CD4-positive, alpha-beta memory T cell (primary cell): Measurements from ENCODE around the gene TNFRSF19. TPM values are rescaled to one million over a fixed set of nuclear protein-coding genes. Genes with fewer than 3 reads are reported as not detected.

Experiments
- CTCF ChIA-PET: fragments of 350-600 bp; sonication (Branson Sonifier 250); formaldehyde crosslinking; loops from one replicate; lab custom pipeline; 2021; ENCODE audit warnings: inconsistent platforms; ENCODE audit not compliant: partially characterized antibody; lab: Charles Lee
- POLR2A ChIA-PET: fragments of 350-600 bp; sonication (Branson Sonifier 250); formaldehyde crosslinking; loops from one replicate; lab custom pipeline; 2021; ENCODE audit not compliant: partially characterized antibody; lab: Charles Lee
- DNase-seq, 5 donors: peaks; one replicate each; pipeline versions ENCODE4 v3.0.0 to v3.0.0-alpha.2; 2020 to 2022; ENCODE audit warnings: mixed read lengths in 1 of 5
- H3K27ac ChIP-seq: one replicate; pipeline ENCODE4 v1.7.0; 2013; ENCODE audit warnings: low read depth, low read length
- H3K27me3 ChIP-seq: 2 replicates; pipeline ENCODE4 v1.7.0; 2013; ENCODE audit warnings: mild to moderate bottlenecking, low read length, moderate library complexity; ENCODE audit not compliant: insufficient read depth
- H3K36me3 ChIP-seq: 2 replicates; pipeline ENCODE4 v1.7.0; 2013; ENCODE audit warnings: mild to moderate bottlenecking, low read length, moderate library complexity; ENCODE audit not compliant: insufficient read depth
- H3K4me1 ChIP-seq: 2 replicates; pipeline ENCODE4 v1.7.0; 2013; ENCODE audit warnings: mild to moderate bottlenecking, low read length, moderate library complexity; ENCODE audit not compliant: insufficient read depth
- H3K4me3 ChIP-seq, 2 donors: one replicate each; pipeline ENCODE4 v1.7.0; 2013; ENCODE audit warnings: low read length in 2 of 2, mild to moderate bottlenecking in 1 of 2
- H3K9me3 ChIP-seq, 2 donors: one replicate each; pipeline ENCODE4 v1.7.0; 2013; ENCODE audit warnings: low read length in 2 of 2, control low read depth in 1 of 2; ENCODE audit not compliant: control insufficient read depth in 1 of 2
- H3K27ac Mint-ChIP-seq, 7 donors: one replicate each; pipeline ENCODE4 v1.8.0; 2020 to 2021; ENCODE audit warnings: mixed read lengths in 7 of 7, mild to moderate bottlenecking in 6 of 7, inconsistent platforms in 3 of 7, moderate library complexity in 3 of 7
- H3K27me3 Mint-ChIP-seq, 2 donors: one replicate each; pipeline ENCODE4 v1.8.0; 2020 to 2021; ENCODE audit warnings: mixed read lengths in 2 of 2
- H3K36me3 Mint-ChIP-seq, 2 donors: one replicate each; pipeline ENCODE4 v1.8.0; 2020 to 2021; ENCODE audit warnings: mixed read lengths in 2 of 2, inconsistent platforms in 1 of 2, mild to moderate bottlenecking in 1 of 2
- H3K4me1 Mint-ChIP-seq, 4 donors: one replicate each; pipeline ENCODE4 v1.8.0; 2020 to 2021; ENCODE audit warnings: mixed read lengths in 4 of 4, mild to moderate bottlenecking in 1 of 4
- H3K4me3 Mint-ChIP-seq, 8 donors: one replicate each; pipeline ENCODE4 v1.8.0; 2020 to 2021; ENCODE audit warnings: mixed read lengths in 8 of 8, mild to moderate bottlenecking in 7 of 8, moderate library complexity in 6 of 8, inconsistent platforms in 3 of 8
- H3K9me3 Mint-ChIP-seq, 8 donors: one replicate each; pipeline ENCODE4 v1.8.0; 2020 to 2021; ENCODE audit warnings: mixed read lengths in 8 of 8, mild to moderate bottlenecking in 5 of 8, inconsistent platforms in 3 of 8, moderate library complexity in 1 of 8
- intact Hi-C: fragments of 100-400 bp; cut with micrococcal nuclease; formaldehyde crosslinking; loops from one replicate; pipeline ENCODE4 v1.15.1; 2023
- polyA plus RNA-seq, 2 donors: library from polyadenylated mRNA; unstranded; fragments of 300-500 nt; fragmentation: Illumina TruSeq; gene quantifications; one replicate each; pipeline ENCODE4 v1.2.3, GENCODE V29; 2021
- total RNA-seq, 2 experiments: library from RNA; stranded (reverse); gene quantifications; one replicate each; pipeline ENCODE4 v1.2.3, GENCODE V29; 2021

Gene TNFRSF19
- total and polyA plus RNA-seq, 4 experiments from 2014 or later: 0.27 TPM; not detected in 3

- ChIA-PET POLR2A (no interaction called here), CTCF (interaction anchor here (0.7 kb wide), 1 partner anchor 154 kb away, joined by 4 read pairs; no protein-coding TSS in a partner anchor)
- Histone ChIP-seq H3K36me3 (no peaks in the 10 kb centered on the region), H3K4me3 (no peak overlapping the region), H3K4me1 (no peaks in the 10 kb centered on the region), H3K27ac (no peak overlapping the region), H3K9me3 (no peaks in the 10 kb centered on the region), H3K27me3 (no peaks in the 10 kb centered on the region)
- intact Hi-C loops: no loop called here
- Mint-ChIP-seq H3K9me3 (peaks cover 0 to 4% (median 0%) of the 10 kb centered on the region in 8 donors), H3K4me3 (no peak overlapping the region), H3K27me3 (peaks cover 7 to 20% of the 10 kb centered on the region in 2 donors), H3K4me1 (no peaks in the 10 kb centered on the region), H3K36me3 (no peaks in the 10 kb centered on the region), H3K27ac (no peak overlapping the region)
- DNase-seq: no peak
These were observed 58.8 kb downstream of the TNFRSF19 start for GRCh38 chr13:23628765-23629565.

DNA sequence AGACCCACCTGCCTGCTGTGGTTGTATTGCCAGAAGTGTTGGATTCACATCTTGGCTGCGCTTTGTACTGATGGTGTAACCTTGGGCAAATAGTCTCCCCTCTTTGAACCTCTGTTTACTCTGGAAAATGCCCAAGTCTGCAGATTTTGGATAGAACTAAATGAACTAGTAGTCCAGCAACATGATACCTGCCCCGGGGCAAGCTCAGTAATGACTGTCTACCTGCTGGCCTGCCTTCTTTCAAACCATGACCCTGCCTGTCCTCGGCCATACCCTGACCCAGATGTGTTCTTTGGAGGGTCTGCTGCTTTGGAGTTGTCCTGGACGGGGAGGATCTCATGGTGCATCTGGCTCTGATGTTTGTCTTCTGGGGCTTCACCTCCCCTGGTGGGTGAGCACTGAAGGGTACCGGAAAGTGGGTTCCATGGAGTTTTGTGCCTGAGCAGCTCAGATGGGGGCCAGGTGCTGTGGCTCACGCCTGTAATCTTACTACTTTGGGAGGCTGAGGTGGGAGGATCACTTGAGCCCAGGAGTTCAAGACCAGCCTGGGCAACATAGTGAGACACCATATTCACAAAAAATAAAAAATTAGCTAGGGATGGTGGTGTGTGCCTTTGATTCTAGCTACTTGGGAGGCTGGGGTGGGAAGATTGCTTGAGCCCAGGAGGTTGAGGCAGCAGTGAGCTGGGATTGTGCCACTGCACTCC is 59.5 kb downstream of the TNFRSF19 start:
- no peaks in the 10 kb centered on the region for H3K4me1 Mint-ChIP-seq

GRCh38 chr13:23630349-23631093 is 60.3 kb downstream of the TNFRSF19 start:
- Mint-ChIP-seq H3K36me3 (no peaks in the 10 kb centered on the region), H3K4me1 (no peaks in the 10 kb centered on the region), H3K27me3 (peaks cover 7 to 20% of the 10 kb centered on the region in 2 donors), H3K9me3 (peaks cover 0 to 4% (median 0%) of the 10 kb centered on the region in 8 donors), H3K4me3 (no peak overlapping the region), H3K27ac (no peak overlapping the region)
- H3K4me1 ChIP-seq: no peaks in the 10 kb centered on the region
- POLR2A ChIA-PET: interaction anchor here (1.0 kb wide), 1 partner anchor 12 kb away, joined by 3 read pairs; no protein-coding TSS in a partner anchor
- no peaks in the 10 kb centered on the region for H3K27me3 ChIP-seq
- intact Hi-C loops: no loop called here
- DNase-seq: no peak
- no peaks in the 10 kb centered on the region for H3K9me3 ChIP-seq
- no peak overlapping the region for H3K27ac ChIP-seq
- H3K4me3 ChIP-seq: no peak overlapping the region
- CTCF ChIA-PET: no interaction called here
- H3K36me3 ChIP-seq: no peaks in the 10 kb centered on the region

More for the DNA sequence above, 59.5 kb downstream of the TNFRSF19 start:
- H3K4me3 ChIP-seq: no peak overlapping the region
- Mint-ChIP-seq H3K27ac (no peak overlapping the region), H3K4me3 (no peak overlapping the region), H3K36me3 (no peaks in the 10 kb centered on the region), H3K27me3 (peaks cover 7 to 20% of the 10 kb centered on the region in 2 donors), H3K9me3 (peaks cover 0 to 4% (median 0%) of the 10 kb centered on the region in 8 donors)
- no peak for DNase-seq
- ChIA-PET CTCF (no interaction called here), POLR2A (interaction anchor here (1.0 kb wide), 1 partner anchor 13 kb away, joined by 3 read pairs; no protein-coding TSS in a partner anchor)
- intact Hi-C loops: no loop called here
- no peaks in the 10 kb centered on the region for H3K9me3 ChIP-seq
- H3K36me3 ChIP-seq: no peaks in the 10 kb centered on the region
- no peaks in the 10 kb centered on the region for H3K4me1 ChIP-seq
- H3K27me3 ChIP-seq: no peaks in the 10 kb centered on the region
- no peak overlapping the region for H3K27ac ChIP-seq

DNA sequence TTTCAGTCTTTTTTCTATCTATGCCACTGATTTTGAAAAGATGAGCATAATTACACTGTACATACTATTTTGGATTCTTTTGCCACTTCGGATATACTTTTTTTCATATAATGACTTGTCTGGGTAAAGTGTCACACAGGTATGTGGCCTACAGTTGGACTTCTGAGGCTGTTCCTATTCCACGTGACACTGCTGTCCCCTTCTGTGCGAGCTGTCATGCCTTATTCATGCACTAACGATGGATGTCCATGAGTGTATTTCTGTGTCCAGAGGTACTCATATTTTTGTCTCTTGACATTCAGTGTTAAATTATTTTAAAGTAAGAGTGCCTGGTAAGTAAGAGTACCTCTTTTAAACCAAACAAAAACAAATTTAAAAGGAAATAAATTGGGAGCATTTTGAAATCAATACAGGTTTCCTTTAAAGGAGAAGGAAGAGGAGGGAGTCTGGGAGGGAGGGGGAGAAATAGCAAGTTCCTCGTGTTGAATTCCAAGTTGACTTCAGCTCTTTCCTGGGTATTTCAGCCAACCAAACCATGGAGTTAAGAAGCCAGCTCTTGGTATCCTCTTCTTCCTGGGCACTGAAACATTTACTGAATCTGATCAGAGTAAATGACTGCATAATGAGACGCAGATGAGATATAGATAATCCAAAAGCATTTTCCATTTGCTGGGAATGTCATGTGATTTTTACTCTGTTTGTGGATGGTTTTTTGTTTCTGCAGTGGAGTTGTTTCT is 61.3 kb downstream of the TNFRSF19 start:
- CTCF ChIA-PET: no interaction called here

DNA sequence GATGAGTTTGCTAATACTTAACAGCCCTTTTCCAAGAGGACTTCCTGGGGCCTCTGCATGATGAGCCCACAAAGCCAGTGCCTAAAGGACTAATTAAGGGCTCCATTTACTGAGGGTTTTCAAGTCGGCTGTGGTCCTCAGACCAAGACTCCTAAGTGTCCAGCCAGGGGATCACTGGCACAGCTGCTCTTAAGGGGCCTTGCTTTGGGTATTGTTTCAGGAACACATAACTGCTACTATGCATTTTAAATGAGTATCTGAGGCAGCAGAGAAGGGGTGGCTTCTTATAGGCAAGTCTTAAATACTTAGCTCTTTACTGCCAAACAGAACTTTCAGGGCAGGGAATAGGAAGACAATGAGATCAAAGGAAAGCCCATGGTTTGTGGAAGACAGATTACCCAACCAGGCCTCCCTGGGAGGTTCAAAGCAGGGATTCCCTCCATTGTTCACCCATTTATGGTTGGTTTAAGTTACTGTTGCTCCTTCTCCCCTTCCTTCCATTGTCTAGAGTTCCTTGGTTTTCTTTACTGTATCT is 61.9 kb downstream of the TNFRSF19 start:
- no peak for DNase-seq
- ChIA-PET POLR2A (no interaction called here), CTCF (no interaction called here)
- no peaks in the 10 kb centered on the region for H3K36me3 Mint-ChIP-seq
- peaks cover 6 to 13% of the 10 kb centered on the region in 2 donors for H3K27me3 Mint-ChIP-seq
- intact Hi-C loops: no loop called here
- H3K4me3 ChIP-seq: no peak overlapping the region
- H3K27ac Mint-ChIP-seq: no peak overlapping the region
- no peaks in the 10 kb centered on the region for H3K9me3 ChIP-seq
- no peaks in the 10 kb centered on the region for H3K27me3 ChIP-seq
- no peaks in the 10 kb centered on the region for H3K4me1 Mint-ChIP-seq
- H3K27ac ChIP-seq: no peak overlapping the region
- no peak overlapping the region for H3K4me3 Mint-ChIP-seq
- no peaks in the 10 kb centered on the region for H3K4me1 ChIP-seq
- no peaks in the 10 kb centered on the region for H3K36me3 ChIP-seq
- H3K9me3 Mint-ChIP-seq: no peaks in the 10 kb centered on the region

More for the DNA sequence above, 61.3 kb downstream of the TNFRSF19 start:
- Histone ChIP-seq H3K36me3 (no peaks in the 10 kb centered on the region), H3K9me3 (no peaks in the 10 kb centered on the region), H3K27ac (no peak overlapping the region), H3K27me3 (no peaks in the 10 kb centered on the region), H3K4me1 (no peaks in the 10 kb centered on the region), H3K4me3 (no peak overlapping the region)
- POLR2A ChIA-PET: no interaction called here
- H3K27ac Mint-ChIP-seq: no peak overlapping the region
- intact Hi-C loops: no loop called here
- no peak for DNase-seq
- no peaks in the 10 kb centered on the region for H3K36me3 Mint-ChIP-seq
- no peaks in the 10 kb centered on the region for H3K4me1 Mint-ChIP-seq
- H3K9me3 Mint-ChIP-seq: no peaks in the 10 kb centered on the region
- no peak overlapping the region for H3K4me3 Mint-ChIP-seq
- H3K27me3 Mint-ChIP-seq: peaks cover 6 to 15% of the 10 kb centered on the region in 2 donors

DNA sequence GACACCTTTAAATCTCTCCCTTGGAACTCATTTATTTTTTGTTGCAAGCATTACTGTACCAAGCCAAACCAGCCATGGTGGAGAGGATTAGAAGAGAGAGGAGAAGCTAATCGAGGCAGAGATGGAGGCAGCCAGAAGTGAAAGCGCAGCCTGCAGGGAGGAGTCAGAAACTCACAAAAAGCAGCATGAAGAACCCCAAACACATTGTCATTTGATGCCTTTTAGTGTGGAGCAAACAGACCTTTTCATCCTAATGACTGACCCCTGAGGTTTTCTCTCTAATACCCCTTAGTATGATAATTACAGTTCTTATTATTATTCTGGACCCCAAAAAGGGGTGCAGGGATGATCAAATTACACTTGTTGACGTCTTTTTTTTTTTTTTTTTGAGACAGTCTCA is 62.5 kb downstream of the TNFRSF19 start:
- POLR2A ChIA-PET: no interaction called here
- DNase-seq: no peak
- H3K27ac ChIP-seq: no peak overlapping the region
- intact Hi-C loops: no loop called here
- H3K36me3 ChIP-seq: no peaks in the 10 kb centered on the region
- no peak overlapping the region for H3K4me3 Mint-ChIP-seq
- H3K4me1 ChIP-seq: no peaks in the 10 kb centered on the region
- H3K27me3 ChIP-seq: no peaks in the 10 kb centered on the region
- peaks cover 6 to 9% of the 10 kb centered on the region in 2 donors for H3K27me3 Mint-ChIP-seq
- no peak overlapping the region for H3K27ac Mint-ChIP-seq
- no peaks in the 10 kb centered on the region for H3K4me1 Mint-ChIP-seq
- H3K9me3 ChIP-seq: no peaks in the 10 kb centered on the region
- no peak overlapping the region for H3K4me3 ChIP-seq
- no peaks in the 10 kb centered on the region for H3K9me3 Mint-ChIP-seq
- CTCF ChIA-PET: no interaction called here
- H3K36me3 Mint-ChIP-seq: no peaks in the 10 kb centered on the region
